AG09309 (cell line): ENCODE results near the gene OR8G1.

Experiments used
- DNase-seq: peaks from one replicate; pipeline ENCODE4 v3.0.0-alpha.2; 2010; ENCODE audit warnings: low read depth
- H3K4me3 ChIP-seq: 2 replicates; pipeline ENCODE4 v1.5.1; 2011; ENCODE audit warnings: mild to moderate bottlenecking, low read depth, low read length, moderate library complexity; ENCODE audit not compliant: control insufficient read depth
- CTCF ChIP-seq: IDR thresholded peaks from 2 replicates; pipeline ENCODE4 v1.5.1; 2011; ENCODE audit warnings: mild to moderate bottlenecking, low read depth, low read length, inconsistent platforms; ENCODE audit not compliant: insufficient read depth, control insufficient read depth; ENCODE audit errors: missing control alignments

The OR8G1 gene

GRCh38 chr11:124198897-124199296 lies 42.0 kb upstream of the OR8G1 start:
- DNase-seq, result no peak
- H3K4me3 ChIP-seq, result no peak overlapping the region
- no peak for TF ChIP-seq CTCF

- no peak for DNase-seq
- no peak overlapping the region for H3K4me3 ChIP-seq
- TF ChIP-seq CTCF, result no peak
These were observed 41.2 kb upstream of the OR8G1 start for GRCh38 chr11:124199702-124200101.

GRCh38 chr11:124200671-124201070 lies 40.2 kb upstream of the OR8G1 start:
- TF ChIP-seq CTCF, result no peak
- H3K4me3 ChIP-seq, result no peak overlapping the region
- DNase-seq, result no peak

GRCh38 chr11:124202951-124203350 lies 37.9 kb upstream of the OR8G1 start:
- H3K4me3 ChIP-seq, result no peak overlapping the region
- DNase-seq, result no peak
- TF ChIP-seq CTCF, result no peak

- no peak overlapping the region for H3K4me3 ChIP-seq
- TF ChIP-seq CTCF, result no peak
- no peak for DNase-seq
These were observed 36.9 kb upstream of the OR8G1 start for GRCh38 chr11:124204008-124204407.

- no peak for TF ChIP-seq CTCF
These were observed 33.6 kb upstream of the OR8G1 start for GRCh38 chr11:124207102-124207792.

More at GRCh38 chr11:124207102-124207792, 33.6 kb upstream of the OR8G1 start:
- H3K4me3 ChIP-seq, result no peak overlapping the region
- no peak for DNase-seq
